ENCODE measurements around the gene CHI3L1.

The CHI3L1 gene

GRCh38 chr1:203129501-203130231 lies 56.8 kb downstream of the CHI3L1 start:
- DNase-seq = no peak
